SK-N-SH (cell line): ENCODE measurements around the gene AREG. TPM values are rescaled to one million over a fixed set of nuclear protein-coding genes. Genes with fewer than 3 reads are reported as not detected.

Experiments used
- CTCF ChIA-PET: fragments of 300-600, 350-600 bp; formaldehyde crosslinking; extraction: SDS; loops from one replicate; lab custom pipeline; 2021; lab: Yijun Ruan, JAX
- POLR2A ChIA-PET: fragments of 350-600 bp; sonication (Branson Sonifier 250); formaldehyde crosslinking; extraction: SDS; loops from one replicate; lab custom pipeline; 2020; ENCODE audit warnings: antibody characterized with exemption, inconsistent platforms; lab: Yijun Ruan, JAX
- DNase-seq: peaks from one replicate; pipeline ENCODE4 v3.0.0; 2012
- H2AFZ ChIP-seq: fragments of 200-600 bp; sonication (generic); 2 replicates; pipeline ENCODE4 v1.8.1; 2016; ENCODE audit warnings: antibody characterized with exemption, mild to moderate bottlenecking, low read depth
- H3F3A ChIP-seq: fragments of 200-600 bp; sonication (generic); replicated peaks from 2 replicates; pipeline ENCODE3; 2016; ENCODE audit warnings: antibody characterized with exemption, mild to moderate bottlenecking; ENCODE audit not compliant: insufficient read depth
- H3K27ac ChIP-seq, 2 experiments: fragments of 200-500 bp in 1 of 2; fragments of 200-600 bp in 1 of 2; sonication (Bioruptor generic) in 1 of 2; sonication (generic), shearing (Covaris generic) in 1 of 2; 2 replicates each; pipeline versions ENCODE4 v1.5.1 to v1.6.1; 2014 to 2016; ENCODE audit warnings: low read depth in 2 of 2, inconsistent platforms in 1 of 2, low read length in 1 of 2, mild to moderate bottlenecking in 1 of 2, mixed read lengths in 1 of 2
- H3K27me3 ChIP-seq: fragments of 200-600 bp; sonication (generic), shearing (Covaris generic); 2 replicates; pipeline ENCODE4 v1.6.1; 2016; ENCODE audit warnings: mixed run types; ENCODE audit not compliant: insufficient read depth
- H3K36me3 ChIP-seq, 2 experiments: fragments of 200-500 bp in 1 of 2; fragments of 200-600 bp in 1 of 2; sonication (Bioruptor generic) in 1 of 2; sonication (generic) in 1 of 2; replicated peaks in 1 of 2; 2 replicates each; pipeline versions ENCODE3 to v1.5.1; 2014 to 2016; ENCODE audit warnings: low read length in 1 of 2, mild to moderate bottlenecking in 1 of 2; ENCODE audit not compliant: insufficient read depth in 2 of 2, control insufficient read depth in 1 of 2
- H3K4me1 ChIP-seq, 2 experiments: fragments of 200-500 bp in 1 of 2; fragments of 200-600 bp in 1 of 2; sonication (Bioruptor generic) in 1 of 2; sonication (generic), shearing (Covaris generic) in 1 of 2; 2 replicates each; pipeline versions ENCODE4 v1.5.1 to v1.6.1; 2014 to 2016; ENCODE audit warnings: low read depth in 1 of 2, low read length in 1 of 2, mixed run types in 1 of 2; ENCODE audit not compliant: insufficient read depth in 2 of 2, control insufficient read depth in 1 of 2
- H3K4me2 ChIP-seq: fragments of 200-600 bp; sonication (generic), shearing (Covaris generic); 2 replicates; pipeline ENCODE4 v1.6.1; 2017; ENCODE audit warnings: mixed run types
- H3K4me3 ChIP-seq, 2 experiments: fragments of 200-500 bp in 1 of 2; fragments of 200-600 bp in 1 of 2; sonication (Bioruptor generic) in 1 of 2; sonication (generic), shearing (Covaris generic) in 1 of 2; 2 replicates each; pipeline versions ENCODE4 v1.5.1 to v1.8.1; 2014 to 2016; ENCODE audit warnings: low read depth in 2 of 2, inconsistent platforms in 1 of 2, low read length in 1 of 2, mild to moderate bottlenecking in 1 of 2, mixed read lengths in 1 of 2, moderate library complexity in 1 of 2
- H3K79me2 ChIP-seq: fragments of 200-600 bp; sonication (generic); 2 replicates; pipeline ENCODE4 v1.8.1; 2017; ENCODE audit warnings: mild to moderate bottlenecking; ENCODE audit not compliant: insufficient read depth
- H3K9ac ChIP-seq: fragments of 200-600 bp; sonication (generic); 2 replicates; pipeline ENCODE4 v1.6.1; 2017; ENCODE audit warnings: mixed run types
- H3K9me2 ChIP-seq: fragments of 200-600 bp; sonication (generic); 2 replicates; pipeline ENCODE4 v1.6.1; 2017; ENCODE audit warnings: mixed run types
- H3K9me3 ChIP-seq: fragments of 200-600 bp; sonication (generic); 2 replicates; pipeline ENCODE4 v1.6.1; 2017; ENCODE audit warnings: mixed run types, mild to moderate bottlenecking, moderate library complexity
- H4K20me1 ChIP-seq: fragments of 200-600 bp; sonication (generic); 2 replicates; pipeline ENCODE4 v1.6.1; 2017; ENCODE audit warnings: mild to moderate bottlenecking, mixed run types; ENCODE audit not compliant: insufficient read depth
- CHD2 ChIP-seq: fragments of 150-350 bp; IDR thresholded peaks from 2 replicates; pipeline ENCODE4 v1.6.1; 2018; ENCODE audit warnings: low read length; ENCODE audit not compliant: partially characterized antibody
- CTCF ChIP-seq: fragments of 200-600 bp; sonication (generic); IDR thresholded peaks from 2 replicates; pipeline ENCODE4 v1.6.1; 2017; ENCODE audit warnings: antibody characterized with exemption, mild to moderate bottlenecking, moderate library complexity
- EZH2phosphoT487 ChIP-seq: fragments of 200-600 bp; sonication (generic); IDR thresholded peaks from 2 replicates; pipeline ENCODE4 v1.6.1; 2017; ENCODE audit warnings: low read depth, mixed run types, mild to moderate bottlenecking, antibody characterized with exemption, moderate library complexity, borderline replicate concordance
- FOXJ3 ChIP-seq: sonication (generic); formaldehyde crosslinking; IDR thresholded peaks from 2 replicates; pipeline ENCODE4 v1.5.1; 2020; ENCODE audit warnings: mild to moderate bottlenecking, missing genetic modification reagents
- FOXM1 ChIP-seq: IDR thresholded peaks from 2 replicates; pipeline ENCODE4 v1.4.0; 2012; ENCODE audit warnings: low read depth, mild to moderate bottlenecking
- IRF3 ChIP-seq: fragments of 150-350 bp; IDR thresholded peaks from 2 replicates; pipeline ENCODE4 v1.6.1; 2016; ENCODE audit warnings: mild to moderate bottlenecking, low read depth, low read length
- JUND ChIP-seq: IDR thresholded peaks from 2 replicates; pipeline ENCODE4 v1.4.0; 2012
- MEF2A ChIP-seq: IDR thresholded peaks from 2 replicates; pipeline ENCODE4 v1.4.0; 2012; ENCODE audit warnings: low read depth, borderline replicate concordance
- MXI1 ChIP-seq: IDR thresholded peaks from 2 replicates; pipeline ENCODE4 v1.6.1; 2012; ENCODE audit warnings: mild to moderate bottlenecking, low read depth, low read length, improper control_type of control experiment
- POLR2AphosphoS5 ChIP-seq: IDR thresholded peaks from 2 replicates; pipeline ENCODE4 v1.6.1; 2012; ENCODE audit warnings: low read depth, low read length
- RAD21 ChIP-seq: IDR thresholded peaks from 2 replicates; pipeline ENCODE4 v1.6.1; 2012; ENCODE audit warnings: mild to moderate bottlenecking, low read length
- RCOR1 ChIP-seq: fragments of 150-350 bp; IDR thresholded peaks from 2 replicates; pipeline ENCODE4 v1.6.1; 2017; ENCODE audit warnings: antibody characterized with exemption, low read length
- RFX5 ChIP-seq: IDR thresholded peaks from 2 replicates; pipeline ENCODE4 v1.6.1; 2012; ENCODE audit warnings: mild to moderate bottlenecking, improper control_type of control experiment, low read length
- TAF1 ChIP-seq: IDR thresholded peaks from 2 replicates; pipeline ENCODE4 v1.6.1; 2012; ENCODE audit warnings: low read depth, mild to moderate bottlenecking, low read length, moderate library complexity, borderline replicate concordance
- TCF12 ChIP-seq: IDR thresholded peaks from 2 replicates; pipeline ENCODE4 v1.4.0; 2012
- USF1 ChIP-seq: IDR thresholded peaks from 2 replicates; pipeline ENCODE4 v1.4.0; 2012; ENCODE audit warnings: low read depth, borderline replicate concordance
- ZBTB33 ChIP-seq: IDR thresholded peaks from 2 replicates; pipeline ENCODE4 v1.4.0; 2012; ENCODE audit warnings: low read depth, borderline replicate concordance
- WGBS: methylation state at CpG from one replicate; pipeline ENCODE4 v1.1.6; 2017; ENCODE audit warnings: low lambda C conversion rate; 5-methylcytosine and 5-hydroxymethylcytosine counted together
- polyA plus RNA-seq, 3 experiments: library from polyadenylated mRNA; depleted of rRNA; stranded (reverse); fragments of >200 nt; gene quantifications; 2 replicates each; pipeline ENCODE4 v1.2.3, GENCODE V29; 2012

Gene AREG
- polyA plus RNA-seq, 1 of the 3 experiments (the other 2 are of a cell fraction), result not detected

GRCh38 chr4:74481891-74482609, 37.1 kb downstream of the AREG start:
- H3F3A ChIP-seq, result no peaks in the 10 kb centered on the region
- no peaks in the 10 kb centered on the region for H3K9me2 ChIP-seq
- H2AFZ ChIP-seq, result no peak overlapping the region
- no peaks in the 10 kb centered on the region; the same call in 1 of the 2 replicates for H3K27me3 ChIP-seq
- no peak overlapping the region for H3K4me2 ChIP-seq
- no peak for DNase-seq
- H4K20me1 ChIP-seq, result no peaks in the 10 kb centered on the region
- no peaks in the 10 kb centered on the region for H3K79me2 ChIP-seq
- no peak overlapping the region for H3K27ac ChIP-seq
- ChIA-PET POLR2A (no interaction called here), CTCF (no interaction called here)
- no peaks in the 10 kb centered on the region for H3K36me3 ChIP-seq
- TF ChIP-seq EZH2phosphoT487 (no peak), RCOR1 (no peak), IRF3 (no peak), POLR2AphosphoS5 (no peak), ZBTB33 (no peak), MEF2A (no peak), FOXJ3 (CRISPR knock-in tag) (no peak), TCF12 (no peak), JUND (no peak), CHD2 (no peak), MXI1 (no peak), RFX5 (no peak), FOXM1 (no peak), CTCF (no peak), TAF1 (no peak), USF1 (no peak), RAD21 (no peak)
- no peaks in the 10 kb centered on the region for H3K4me1 ChIP-seq
- WGBS, result 11% methylated on average over 3 of the region's 3 CpGs
- H3K9ac ChIP-seq, result no peak overlapping the region
- no peaks in the 10 kb centered on the region for H3K9me3 ChIP-seq
- H3K4me3 ChIP-seq, result no peak overlapping the region
